Activated CD4-positive, alpha-beta T cell treated with anti-CD3 and anti-CD28 coated beads for 36 hours (primary cell): ENCODE results near the gene CYP24A1. TPM values are rescaled to one million over a fixed set of nuclear protein-coding genes. Genes with fewer than 3 reads are reported as not detected.

Experiments
- ATAC-seq: fragments of 200-7000 bp; cut with Tn5 transposase; one replicate; pipeline ENCODE4 v1.10.0; 2021; ENCODE audit warnings: mild to moderate bottlenecking, moderate library complexity
- CTCF ChIA-PET: fragments of 350-600 bp; sonication (Branson Sonifier 250); formaldehyde crosslinking; loops from one replicate; lab custom pipeline; 2021; ENCODE audit warnings: antibody characterized with exemption; lab: Charles Lee
- POLR2A ChIA-PET: fragments of 350-600 bp; sonication (Branson Sonifier 250); formaldehyde crosslinking; loops from one replicate; lab custom pipeline; 2021; ENCODE audit warnings: antibody characterized with exemption, inconsistent platforms; lab: Charles Lee
- DNase-seq: peaks from one replicate; pipeline ENCODE4 v3.0.0-alpha.2; 2020
- H3K27ac Mint-ChIP-seq: one replicate; pipeline ENCODE4 v1.8.0; 2021; ENCODE audit warnings: mixed read lengths
- H3K27me3 Mint-ChIP-seq: one replicate; pipeline ENCODE4 v1.8.0; 2021; ENCODE audit warnings: mixed read lengths
- H3K36me3 Mint-ChIP-seq: one replicate; pipeline ENCODE4 v1.8.0; 2021; ENCODE audit warnings: low read depth, mixed read lengths
- H3K4me1 Mint-ChIP-seq: one replicate; pipeline ENCODE4 v1.8.0; 2021; ENCODE audit warnings: mixed read lengths
- H3K4me3 Mint-ChIP-seq: one replicate; pipeline ENCODE4 v1.8.0; 2021; ENCODE audit warnings: mild to moderate bottlenecking, moderate library complexity, mixed read lengths
- H3K9me3 Mint-ChIP-seq: one replicate; pipeline ENCODE4 v1.8.0; 2021; ENCODE audit warnings: low read depth, mixed read lengths
- intact Hi-C, 2 experiments: fragments of 100-400 bp; cut with DNase I in 1 of 2; cut with micrococcal nuclease in 1 of 2; formaldehyde crosslinking; loops; one replicate each; pipeline versions ENCODE4 v1.14.2 to v1.15.1; 2022 to 2024; cut with DNase I, micrococcal nuclease
- total RNA-seq, 2 experiments: library from RNA; stranded (reverse); gene quantifications; one replicate each; pipeline ENCODE4 v1.2.3, GENCODE V29; 2021

Gene CYP24A1
- total RNA-seq, 2 experiments from 2014 or later, result 0.07 TPM; not detected in 1

GRCh38 chr20:54154439-54154838 is 19.3 kb downstream of the CYP24A1 start:
- Mint-ChIP-seq H3K27ac (no peak overlapping the region), H3K27me3 (peaks cover 3% of the 10 kb centered on the region), H3K36me3 (no peaks in the 10 kb centered on the region), H3K4me1 (no peaks in the 10 kb centered on the region), H3K4me3 (no peak overlapping the region), H3K9me3 (no peaks in the 10 kb centered on the region)
- POLR2A ChIA-PET, result no interaction called here
- intact Hi-C loops, result no loop called here
- no peak for DNase-seq
- no peak for ATAC-seq
- CTCF ChIA-PET, result interaction anchor here (0.8 kb wide), 1 partner anchor 786 kb away, joined by 3 read pairs; no protein-coding TSS in a partner anchor

- ChIA-PET POLR2A (no interaction called here), CTCF (interaction anchor here (0.8 kb wide), 1 partner anchor 786 kb away, joined by 3 read pairs; no protein-coding TSS in a partner anchor)
- ATAC-seq (no peak), DNase-seq (no peak)
- Mint-ChIP-seq H3K4me1 (no peaks in the 10 kb centered on the region), H3K9me3 (no peaks in the 10 kb centered on the region), H3K27me3 (peaks cover 8% of the 10 kb centered on the region), H3K36me3 (no peaks in the 10 kb centered on the region), H3K27ac (no peak overlapping the region), H3K4me3 (no peak overlapping the region)
- intact Hi-C loops, result no loop called here
These were observed 19.9 kb downstream of the CYP24A1 start for GRCh38 chr20:54153847-54154246.

GRCh38 chr20:54153041-54153327 is 20.8 kb downstream of the CYP24A1 start:
- ATAC-seq (no peak), DNase-seq (no peak)
- Mint-ChIP-seq H3K27ac (no peak overlapping the region), H3K36me3 (no peaks in the 10 kb centered on the region), H3K9me3 (no peaks in the 10 kb centered on the region), H3K4me3 (no peak overlapping the region), H3K27me3 (peaks cover 11% of the 10 kb centered on the region), H3K4me1 (no peaks in the 10 kb centered on the region)
- CTCF ChIA-PET, result no interaction called here
- POLR2A ChIA-PET, result no interaction called here
- intact Hi-C loops, result no loop called here

- POLR2A ChIA-PET, result no interaction called here
- H3K36me3 Mint-ChIP-seq, result no peaks in the 10 kb centered on the region
- ATAC-seq (no peak), DNase-seq (no peak)
- no peak overlapping the region for H3K4me3 Mint-ChIP-seq
- H3K9me3 Mint-ChIP-seq, result no peaks in the 10 kb centered on the region
- no peaks in the 10 kb centered on the region for H3K4me1 Mint-ChIP-seq
- H3K27ac Mint-ChIP-seq, result no peak overlapping the region
- intact Hi-C loops, result no loop called here
- H3K27me3 Mint-ChIP-seq, result peaks cover 11% of the 10 kb centered on the region
- CTCF ChIA-PET, result no interaction called here
These were observed 21.4 kb downstream of the CYP24A1 start for GRCh38 chr20:54152227-54153040.

- intact Hi-C loops, result no loop called here
- DNase-seq (no peak), ATAC-seq (no peak)
- no peaks in the 10 kb centered on the region for H3K9me3 Mint-ChIP-seq
- ChIA-PET CTCF (no interaction called here), POLR2A (no interaction called here)
- H3K36me3 Mint-ChIP-seq, result no peaks in the 10 kb centered on the region
- H3K27me3 Mint-ChIP-seq, result peaks cover 11% of the 10 kb centered on the region
- H3K27ac Mint-ChIP-seq, result no peak overlapping the region
- no peak overlapping the region for H3K4me3 Mint-ChIP-seq
- H3K4me1 Mint-ChIP-seq, result no peaks in the 10 kb centered on the region
These were observed 22.1 kb downstream of the CYP24A1 start for GRCh38 chr20:54151511-54152226.

- no peak for ATAC-seq
- no peak for DNase-seq
- no peaks in the 10 kb centered on the region for H3K9me3 Mint-ChIP-seq
- H3K27ac Mint-ChIP-seq, result no peak overlapping the region
- intact Hi-C loops, result no loop called here
- CTCF ChIA-PET, result interaction anchor here (1.0 kb wide), 1 partner anchor 12 kb away, joined by 3 read pairs; no protein-coding TSS in a partner anchor
- no peaks in the 10 kb centered on the region for H3K4me1 Mint-ChIP-seq
- peaks cover 11% of the 10 kb centered on the region for H3K27me3 Mint-ChIP-seq
- POLR2A ChIA-PET, result no interaction called here
- H3K36me3 Mint-ChIP-seq, result no peaks in the 10 kb centered on the region
- no peak overlapping the region for H3K4me3 Mint-ChIP-seq
These were observed 22.7 kb downstream of the CYP24A1 start for GRCh38 chr20:54151075-54151439.

GRCh38 chr20:54149765-54150264 is 24.0 kb downstream of the CYP24A1 start:
- intact Hi-C loops, result no loop called here
- H3K27me3 Mint-ChIP-seq, result peaks cover 13% of the 10 kb centered on the region

GRCh38 chr20:54148947-54149764 is 24.6 kb downstream of the CYP24A1 start:
- POLR2A ChIA-PET, result interaction anchor here (0.7 kb wide), 1 partner anchor 71 kb away, joined by 3 read pairs; no protein-coding TSS in a partner anchor
- Mint-ChIP-seq H3K27ac (no peak overlapping the region), H3K27me3 (peaks cover 13% of the 10 kb centered on the region), H3K4me1 (no peaks in the 10 kb centered on the region), H3K4me3 (no peak overlapping the region), H3K9me3 (no peaks in the 10 kb centered on the region), H3K36me3 (no peaks in the 10 kb centered on the region)
- CTCF ChIA-PET, result interaction anchor here (1.0 kb wide), 1 partner anchor 46 kb away, joined by 3 read pairs; no protein-coding TSS in a partner anchor
- no peak for ATAC-seq
- no peak for DNase-seq
- intact Hi-C loops, result no loop called here

More at GRCh38 chr20:54149765-54150264, 24.0 kb downstream of the CYP24A1 start:
- DNase-seq (no peak), ATAC-seq (no peak)
- POLR2A ChIA-PET, result no interaction called here
- H3K27ac Mint-ChIP-seq, result no peak overlapping the region
- H3K4me3 Mint-ChIP-seq, result no peak overlapping the region
- H3K4me1 Mint-ChIP-seq, result no peaks in the 10 kb centered on the region
- no peaks in the 10 kb centered on the region for H3K36me3 Mint-ChIP-seq
- CTCF ChIA-PET, result interaction anchor here (1.0 kb wide), 2 partner anchors 10 to 46 kb away, joined by 3 read pairs; no protein-coding TSS in a partner anchor
- no peaks in the 10 kb centered on the region for H3K9me3 Mint-ChIP-seq

- Mint-ChIP-seq H3K27me3 (peaks cover 13% of the 10 kb centered on the region), H3K36me3 (no peaks in the 10 kb centered on the region), H3K4me3 (no peak overlapping the region), H3K27ac (no peak overlapping the region), H3K9me3 (no peaks in the 10 kb centered on the region), H3K4me1 (no peaks in the 10 kb centered on the region)
- no peak for DNase-seq
- intact Hi-C loops, result no loop called here
- CTCF ChIA-PET, result interaction anchor here (0.8 kb wide), 1 partner anchor 42 kb away, joined by 3 read pairs; no protein-coding TSS in a partner anchor
- ATAC-seq, result no peak
- POLR2A ChIA-PET, result no interaction called here
These were observed 27.1 kb downstream of the CYP24A1 start for GRCh38 chr20:54146672-54147071.

- no peaks in the 10 kb centered on the region for H3K4me1 Mint-ChIP-seq
- ATAC-seq (no peak), DNase-seq (no peak)
- H3K27ac Mint-ChIP-seq, result no peak overlapping the region
- no peak overlapping the region for H3K4me3 Mint-ChIP-seq
- no peaks in the 10 kb centered on the region for H3K36me3 Mint-ChIP-seq
- H3K9me3 Mint-ChIP-seq, result no peaks in the 10 kb centered on the region
- ChIA-PET CTCF (interaction anchor here (0.9 to 1.1 kb wide), 2 partner anchors 37 to 42 kb away, joined by 3 read pairs; no protein-coding TSS in a partner anchor), POLR2A (no interaction called here)
- intact Hi-C loops, result no loop called here
- peaks cover 14% of the 10 kb centered on the region for H3K27me3 Mint-ChIP-seq
These were observed 28.9 kb downstream of the CYP24A1 start for GRCh38 chr20:54144847-54145414.
